HG02840 (cell line): Measurements from ENCODE around the gene SP110.
"Not testable (repeated sequence)": the region's sequence is repeated elsewhere in the genome, so short reads cannot be mapped to it uniquely, and the experiment has no call there.

Source experiments
- ATAC-seq: cut with Tn5 transposase; IDR thresholded peaks from one replicate; pipeline ENCODE4 v1.9.1; 2021; ENCODE audit warnings: mild to moderate bottlenecking, moderate library complexity, moderate number of reproducible peaks; ENCODE audit not compliant: unreplicated experiment, low FRiP score

The SP110 gene

DNA sequence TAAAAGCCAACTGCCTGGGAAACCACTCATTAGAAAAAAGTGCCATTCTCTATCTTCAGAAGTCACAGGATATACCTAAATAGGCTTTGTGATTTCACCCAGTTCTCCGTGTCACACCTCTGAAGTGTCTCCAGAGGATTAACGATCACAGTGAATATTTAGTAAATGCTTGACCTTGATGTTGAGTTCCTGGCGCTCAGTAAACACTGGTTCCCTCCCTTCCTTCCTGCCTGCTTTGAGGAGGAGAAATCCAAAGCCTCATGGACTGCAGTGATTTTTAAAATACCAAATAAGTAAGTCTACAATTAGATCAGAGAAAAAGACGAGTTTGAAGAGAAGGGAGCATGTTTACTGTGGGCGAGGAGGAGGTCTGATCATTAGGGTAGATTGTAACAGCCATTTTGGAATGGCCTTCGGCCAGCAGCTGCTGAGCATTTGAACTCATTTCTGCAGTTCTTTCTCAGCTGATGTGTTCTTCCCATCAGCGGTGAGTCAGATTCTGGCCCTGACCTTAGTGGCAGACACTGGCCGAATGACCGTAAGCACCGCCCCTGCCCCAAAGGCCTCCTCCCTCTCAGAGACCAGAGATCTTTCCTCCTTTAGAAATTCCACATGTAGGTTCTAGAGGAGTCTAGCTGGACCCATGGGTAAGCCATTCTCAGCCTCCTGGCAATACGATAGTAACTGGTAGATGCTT, 89.0 kb downstream of the SP110 start:
- ATAC-seq, result no peak

DNA sequence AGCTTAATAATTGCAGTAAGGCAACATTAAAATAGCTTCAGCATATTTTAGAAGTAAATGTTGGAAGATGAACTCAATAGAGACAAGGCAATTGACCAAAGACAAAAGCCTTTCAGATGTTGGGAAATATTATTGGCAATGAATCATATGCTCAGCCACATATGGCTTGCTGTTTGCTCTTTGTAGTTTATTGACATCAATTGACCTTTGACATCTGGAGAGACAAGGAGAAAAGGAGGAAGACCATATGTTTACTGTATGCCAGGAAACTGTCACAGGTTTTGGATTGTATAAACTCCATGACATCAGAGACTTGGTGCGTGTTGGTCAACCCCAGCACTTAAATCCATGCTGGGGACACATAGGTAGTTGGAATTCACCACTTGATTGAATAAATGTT, 90.4 kb downstream of the SP110 start:
- no peak for ATAC-seq

DNA sequence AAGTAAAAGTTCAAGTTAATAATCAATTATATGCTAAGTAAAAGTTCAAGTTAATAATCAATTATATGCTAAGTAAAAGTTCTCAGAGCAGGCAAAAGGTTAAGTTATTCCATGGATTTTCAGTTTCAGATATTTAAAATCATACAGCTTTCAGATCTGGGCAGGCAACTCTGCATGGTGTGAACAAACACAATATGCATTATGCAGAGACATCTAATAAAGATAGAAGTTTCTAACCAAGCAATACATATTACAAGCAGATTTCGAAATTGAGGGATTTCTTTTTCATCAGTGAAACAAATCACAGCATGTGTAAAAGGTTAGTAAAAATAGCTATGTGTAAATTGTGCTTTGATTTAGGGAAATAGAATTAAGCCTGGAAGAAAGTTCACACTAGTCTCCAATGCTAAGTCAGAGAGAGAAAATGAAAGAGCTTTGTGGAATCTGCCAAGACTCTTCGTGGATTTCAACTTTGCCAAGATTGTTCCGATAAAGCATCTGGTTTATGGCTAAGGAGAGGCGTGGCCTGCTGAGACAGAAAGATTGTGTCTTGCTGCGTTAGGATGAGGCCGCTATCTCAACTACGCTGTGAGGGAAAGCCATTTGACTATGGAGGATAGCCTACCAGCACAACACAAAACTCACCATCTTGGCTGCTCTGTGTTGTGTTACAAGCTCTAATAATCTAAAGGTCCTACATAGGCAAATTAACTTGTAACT, 91.0 kb downstream of the SP110 start:
- no peak for ATAC-seq

DNA sequence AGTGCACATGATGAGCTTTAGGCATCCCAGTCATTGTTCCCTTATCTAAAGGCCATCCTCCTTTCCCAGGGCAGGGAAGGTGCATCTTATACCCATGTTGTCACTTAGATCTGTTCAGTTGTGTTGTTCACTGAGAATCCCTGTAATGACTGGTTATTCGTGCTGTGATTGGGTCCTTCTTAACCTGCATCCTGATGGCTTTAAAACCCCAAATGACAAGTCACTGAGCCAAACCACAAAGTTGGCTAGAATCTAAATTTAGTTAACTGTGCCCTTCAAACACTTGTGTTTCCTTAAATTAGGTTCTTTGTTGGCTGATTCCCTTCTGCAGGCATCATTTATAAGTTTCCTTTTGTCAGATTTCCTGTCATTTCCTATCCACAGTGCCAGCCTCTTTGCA, 92.6 kb downstream of the SP110 start:
- ATAC-seq, result no peak

DNA sequence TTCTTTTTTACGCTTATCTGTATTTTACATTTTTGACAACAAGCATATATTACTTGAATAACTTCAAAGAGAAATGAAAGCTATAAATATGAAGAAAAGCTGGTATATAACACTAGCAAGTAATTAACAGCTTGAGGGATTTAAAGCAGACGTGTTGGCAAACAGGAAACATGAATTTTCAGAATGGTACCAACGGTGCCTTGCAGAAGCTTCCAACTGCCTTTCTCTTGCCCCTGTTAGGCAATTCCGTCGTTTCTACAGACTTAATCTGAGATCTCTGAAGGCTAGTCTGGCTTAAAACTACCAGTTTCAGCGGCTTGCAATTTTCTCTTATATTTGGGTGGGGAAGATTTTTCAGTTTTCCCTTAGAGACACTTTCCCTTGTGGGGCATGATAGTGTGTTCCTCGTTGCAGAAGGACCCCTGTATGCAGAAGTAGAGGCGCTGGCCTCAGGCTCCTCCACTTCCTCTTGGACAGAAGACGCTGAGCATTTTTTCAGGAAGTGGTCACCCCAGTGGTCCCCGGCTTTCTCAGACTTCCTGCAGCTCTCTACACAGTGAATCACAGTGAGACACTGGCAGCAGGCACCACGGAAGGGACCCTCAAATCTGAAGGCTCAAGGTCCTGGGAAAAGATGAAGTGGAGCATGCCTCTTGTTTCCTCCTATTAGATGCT, 94.9 kb downstream of the SP110 start:
- ATAC-seq, result no peak

DNA sequence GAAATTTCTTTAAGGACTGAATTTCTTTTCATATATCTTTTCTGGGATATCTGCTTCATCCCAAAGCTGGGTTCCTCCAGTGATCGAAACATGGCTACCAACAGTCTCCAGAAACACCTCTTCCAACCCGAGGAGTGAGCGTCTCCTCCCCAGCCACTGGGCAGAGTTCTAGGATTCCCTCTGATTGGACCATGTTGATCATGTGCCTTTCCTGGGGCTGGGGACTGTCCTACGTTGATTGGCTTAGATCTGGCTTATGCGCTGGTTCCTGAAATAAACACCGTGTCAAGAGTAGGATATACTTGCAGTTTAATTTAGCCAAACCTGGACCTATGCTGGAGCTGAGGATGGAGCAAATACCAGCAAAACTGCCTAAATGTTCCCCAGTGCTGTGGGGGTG, 95.5 kb downstream of the SP110 start:
- no peak for ATAC-seq

DNA sequence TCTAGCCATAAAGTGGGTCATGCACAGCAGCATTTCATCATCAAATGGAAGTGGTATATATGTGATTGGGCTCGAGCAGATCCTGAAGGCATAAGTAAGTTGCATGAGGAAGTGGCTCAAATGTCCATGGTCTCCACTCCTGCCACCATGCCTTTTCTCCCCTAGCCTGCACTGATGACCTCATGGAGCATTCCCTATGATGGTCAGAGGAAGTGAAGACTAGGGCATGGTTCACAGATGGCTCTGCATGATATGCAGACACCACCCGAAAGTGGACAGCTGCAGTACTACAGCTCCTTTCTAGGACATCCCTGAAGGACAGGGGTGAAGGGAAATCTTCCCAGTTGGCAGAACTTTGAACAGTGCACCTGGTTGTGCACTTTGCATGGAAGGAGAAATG, 99.4 kb downstream of the SP110 start:
- ATAC-seq, result not testable (repeated sequence)

DNA sequence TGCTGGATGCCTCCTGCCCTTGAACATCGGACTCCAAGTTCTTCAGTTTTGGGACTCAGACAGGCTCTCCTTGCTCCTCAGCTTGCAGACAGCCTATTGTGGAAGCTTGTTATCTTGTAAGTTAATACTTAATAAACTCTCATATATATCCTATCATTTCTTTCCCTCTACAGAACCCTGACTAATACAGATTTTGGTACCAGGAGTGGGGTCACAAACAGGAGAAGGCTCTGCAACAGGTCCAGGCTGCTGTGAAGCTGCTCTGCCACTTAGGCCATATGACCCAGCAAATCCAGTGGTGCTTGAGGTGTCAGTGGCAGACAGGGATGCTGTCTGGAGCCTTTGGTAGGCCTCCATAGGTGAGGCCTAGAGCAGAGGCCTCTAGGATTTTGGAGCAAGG, 100.0 kb downstream of the SP110 start:
- ATAC-seq, result not testable (repeated sequence)
